ENCODE results near the gene STK11IP.

STK11IP gene

GRCh38 chr2:219562049-219563020 lies 35.3 kb upstream of the STK11IP start:
- DNase-seq (ENCODE audit: low read depth): no peak

- DNase-seq (ENCODE audit: low read depth): no peak
These were observed 34.3 kb upstream of the STK11IP start for GRCh38 chr2:219563271-219563928.

GRCh38 chr2:219565130-219566080 lies 32.3 kb upstream of the STK11IP start:
- no peak for DNase-seq (ENCODE audit: low read depth)

- no peak for DNase-seq (ENCODE audit: low read depth)
These were observed 31.0 kb upstream of the STK11IP start for GRCh38 chr2:219566640-219567039.

GRCh38 chr2:219567131-219567530 lies 30.5 kb upstream of the STK11IP start:
- no peak for DNase-seq (ENCODE audit: low read depth)

GRCh38 chr2:219567791-219568361 lies 29.8 kb upstream of the STK11IP start:
- DNase-seq (ENCODE audit: low read depth): no peak

GRCh38 chr2:219569041-219569440 lies 28.6 kb upstream of the STK11IP start:
- DNase-seq (ENCODE audit: low read depth): no peak

- DNase-seq (ENCODE audit: low read depth): no peak
These were observed 28.0 kb upstream of the STK11IP start for GRCh38 chr2:219569635-219570034.

- DNase-seq (ENCODE audit: low read depth): no peak
These were observed 27.3 kb upstream of the STK11IP start for GRCh38 chr2:219570194-219570923.

- DNase-seq (ENCODE audit: low read depth): no peak
These were observed 26.7 kb upstream of the STK11IP start for GRCh38 chr2:219570924-219571310.

GRCh38 chr2:219571311-219572236 lies 26.1 kb upstream of the STK11IP start, which contains the start of gene OBSL1:
Gene OBSL1 (minus strand): TSS chr2:219571539. CDS start chr2:219571232, 307 bp downstream.
- DNase-seq (ENCODE audit: low read depth): peak; percentile 29

- DNase-seq (ENCODE audit: low read depth): no peak
These were observed 25.2 kb upstream of the STK11IP start, which contains the start of gene INHA for GRCh38 chr2:219572237-219573001. Gene INHA (plus strand): TSS chr2:219572310. CDS start chr2:219572375, 65 bp downstream.

- no peak for DNase-seq (ENCODE audit: low read depth)
These were observed 24.5 kb upstream of the STK11IP start for GRCh38 chr2:219573166-219573565.

- no peak for DNase-seq (ENCODE audit: low read depth)
These were observed 23.0 kb upstream of the STK11IP start for GRCh38 chr2:219574484-219575311.

GRCh38 chr2:219575566-219576504 lies 21.8 kb upstream of the STK11IP start:
- no peak for DNase-seq (ENCODE audit: low read depth)

- no peak for DNase-seq (ENCODE audit: low read depth)
These were observed 20.9 kb upstream of the STK11IP start for GRCh38 chr2:219576505-219577388.

Data from HS-5 (cell line).